ENCODE measurements around the gene MED12L.
"Not testable (repeated sequence)": the region's sequence is repeated elsewhere in the genome, so short reads cannot be mapped to it uniquely, and the experiment has no call there.

The MED12L gene, protein sequence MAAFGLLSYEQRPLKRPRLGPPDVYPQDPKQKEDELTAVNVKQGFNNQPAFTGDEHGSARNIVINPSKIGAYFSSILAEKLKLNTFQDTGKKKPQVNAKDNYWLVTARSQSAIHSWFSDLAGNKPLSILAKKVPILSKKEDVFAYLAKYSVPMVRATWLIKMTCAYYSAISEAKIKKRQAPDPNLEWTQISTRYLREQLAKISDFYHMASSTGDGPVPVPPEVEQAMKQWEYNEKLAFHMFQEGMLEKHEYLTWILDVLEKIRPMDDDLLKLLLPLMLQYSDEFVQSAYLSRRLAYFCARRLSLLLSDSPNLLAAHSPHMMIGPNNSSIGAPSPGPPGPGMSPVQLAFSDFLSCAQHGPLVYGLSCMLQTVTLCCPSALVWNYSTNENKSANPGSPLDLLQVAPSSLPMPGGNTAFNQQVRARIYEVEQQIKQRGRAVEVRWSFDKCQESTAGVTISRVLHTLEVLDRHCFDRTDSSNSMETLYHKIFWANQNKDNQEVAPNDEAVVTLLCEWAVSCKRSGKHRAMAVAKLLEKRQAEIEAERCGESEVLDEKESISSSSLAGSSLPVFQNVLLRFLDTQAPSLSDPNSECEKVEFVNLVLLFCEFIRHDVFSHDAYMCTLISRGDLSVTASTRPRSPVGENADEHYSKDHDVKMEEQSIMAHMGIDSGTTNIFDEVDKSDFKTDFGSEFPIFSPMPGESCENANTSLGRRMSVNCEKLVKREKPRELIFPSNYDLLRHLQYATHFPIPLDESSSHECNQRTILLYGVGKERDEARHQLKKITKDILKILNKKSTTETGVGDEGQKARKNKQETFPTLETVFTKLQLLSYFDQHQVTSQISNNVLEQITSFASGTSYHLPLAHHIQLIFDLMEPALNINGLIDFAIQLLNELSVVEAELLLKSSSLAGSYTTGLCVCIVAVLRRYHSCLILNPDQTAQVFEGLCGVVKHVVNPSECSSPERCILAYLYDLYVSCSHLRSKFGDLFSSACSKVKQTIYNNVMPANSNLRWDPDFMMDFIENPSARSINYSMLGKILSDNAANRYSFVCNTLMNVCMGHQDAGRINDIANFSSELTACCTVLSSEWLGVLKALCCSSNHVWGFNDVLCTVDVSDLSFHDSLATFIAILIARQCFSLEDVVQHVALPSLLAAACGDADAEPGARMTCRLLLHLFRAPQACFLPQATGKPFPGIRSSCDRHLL (N-terminal part only)

GRCh38 chr3:151085227-151085888, at the start of gene MED12L:
Gene MED12L, plus strand, starts transcription at chr3:151085664. Its CDS starts 1,263 bp downstream, at chr3:151086927.
- DNase-seq, result peak; percentile 82

DNA sequence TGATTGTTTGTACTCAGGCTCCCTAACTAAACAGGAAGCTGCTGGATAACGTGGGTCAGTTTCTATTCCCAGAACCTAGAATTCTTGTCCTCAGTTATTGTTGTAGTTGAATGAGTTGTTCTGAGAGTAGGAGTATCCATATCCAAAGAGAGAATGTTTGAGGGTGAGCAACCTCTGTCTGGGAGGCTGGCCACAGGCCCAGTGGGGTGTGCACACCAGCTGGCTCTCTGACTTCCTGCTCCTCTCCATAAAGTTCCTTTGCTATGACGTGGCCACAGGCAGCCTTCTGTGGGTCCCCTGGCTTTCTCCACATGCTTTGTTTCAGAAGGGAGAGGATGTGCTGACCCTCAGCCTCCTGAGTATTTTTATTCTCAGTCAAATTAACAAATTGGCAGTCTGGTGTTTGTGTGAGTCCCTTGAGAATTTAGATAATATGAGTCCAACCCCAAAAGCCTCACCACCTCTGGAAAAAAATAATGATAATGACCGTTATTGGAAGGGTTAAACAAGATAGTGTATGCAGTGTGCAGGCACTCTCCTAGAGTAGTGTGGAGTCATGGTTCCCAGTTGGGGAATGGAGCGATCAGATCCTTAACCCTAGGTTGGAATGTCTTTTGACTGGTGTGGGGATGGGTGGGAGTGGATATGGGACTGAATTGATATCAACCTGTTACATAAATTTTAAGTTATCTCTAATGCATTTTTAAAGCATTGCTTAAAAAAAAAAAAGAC, 47.6 kb upstream of the MED12L start:
- no peak for DNase-seq

- no peak for DNase-seq
Measured at GRCh38 chr3:151044706-151045105, 40.8 kb upstream of the MED12L start.

DNA sequence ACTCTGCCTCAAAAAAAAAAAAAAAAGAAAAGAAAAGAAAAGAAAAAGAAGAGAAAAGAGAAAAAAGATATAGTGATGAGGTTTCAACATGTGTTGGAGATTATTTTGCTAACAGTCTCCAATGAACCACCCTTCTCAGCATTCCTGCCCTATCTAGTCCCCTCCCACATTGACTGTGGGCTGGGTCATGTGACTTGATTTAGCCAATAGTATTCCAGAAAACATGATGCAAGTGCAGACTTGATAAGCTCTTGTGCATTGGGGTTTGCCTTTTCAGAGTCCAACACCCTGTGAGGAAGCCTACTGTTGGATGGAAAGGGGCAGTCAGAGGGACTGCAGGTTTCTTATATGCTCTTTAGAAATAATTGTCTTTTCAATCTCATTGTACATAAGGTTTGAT, 37.8 kb upstream of the MED12L start:
- no peak for DNase-seq

DNA sequence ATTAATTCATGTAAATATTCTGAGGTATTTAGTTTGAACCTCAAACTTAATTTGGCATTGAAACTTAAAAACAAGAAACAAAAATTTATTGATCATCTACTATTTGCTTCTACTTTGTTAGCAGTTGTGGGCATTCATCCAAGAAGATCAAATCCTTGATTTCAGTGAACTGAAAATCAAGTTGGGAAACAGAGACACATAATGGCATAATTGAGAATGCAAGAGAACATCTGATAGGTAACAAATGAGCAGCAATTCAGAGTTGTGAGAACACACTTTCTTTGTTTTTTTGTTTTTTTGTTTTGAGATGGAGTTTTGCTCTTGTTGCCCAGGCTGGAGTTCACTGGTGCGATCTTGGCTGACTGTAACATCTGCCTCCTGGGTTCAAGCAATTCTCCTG, 33.9 kb upstream of the MED12L start:
- DNase-seq, result no peak

DNA sequence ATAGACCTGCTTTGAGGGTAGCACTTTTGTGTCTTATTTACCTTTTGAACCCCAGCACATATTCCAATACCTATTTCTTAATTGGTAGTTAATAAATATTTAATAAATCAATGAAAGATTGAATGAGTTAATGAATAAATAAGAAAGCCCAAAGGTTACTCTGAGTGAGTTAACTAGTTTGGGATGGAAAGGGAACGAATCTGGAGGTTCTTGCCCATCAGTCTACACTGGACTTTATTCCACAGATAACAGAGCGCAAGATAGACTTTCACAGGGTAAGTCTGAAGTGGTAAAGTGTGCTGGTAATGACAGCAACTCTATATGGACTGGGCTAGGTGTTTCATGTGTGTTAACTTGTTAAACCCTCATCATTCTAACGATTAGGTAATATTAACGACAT, 33.1 kb upstream of the MED12L start:
- DNase-seq, result no peak

GRCh38 chr3:151052756-151053155, 32.7 kb upstream of the MED12L start:
- DNase-seq, result no peak

GRCh38 chr3:151058740-151059139, 26.7 kb upstream of the MED12L start:
- no peak for DNase-seq

DNA sequence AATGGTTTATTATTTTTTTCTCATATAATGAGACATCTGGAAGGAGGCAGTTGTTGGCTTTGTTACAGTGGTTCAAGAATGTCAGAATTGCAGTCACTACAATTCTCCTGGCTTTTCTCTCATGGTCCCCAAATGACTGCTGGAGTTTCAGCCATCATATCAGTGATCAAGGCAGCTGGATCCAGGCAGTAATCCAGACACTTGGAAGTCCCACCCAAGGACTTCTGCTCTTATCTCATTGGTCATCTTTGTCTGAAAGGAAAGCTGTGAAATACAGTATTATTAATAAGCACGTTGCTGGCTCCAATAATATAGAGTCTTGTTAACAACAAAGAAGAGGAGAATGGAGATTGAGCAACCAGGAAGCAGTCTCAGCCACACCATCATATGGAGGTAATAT, 22.9 kb upstream of the MED12L start:
- DNase-seq, result no peak

- DNase-seq, result no peak
Measured at GRCh38 chr3:151067158-151067557, 18.3 kb upstream of the MED12L start.

GRCh38 chr3:151072842-151073241, 12.6 kb upstream of the MED12L start:
- not testable (repeated sequence) for DNase-seq

DNA sequence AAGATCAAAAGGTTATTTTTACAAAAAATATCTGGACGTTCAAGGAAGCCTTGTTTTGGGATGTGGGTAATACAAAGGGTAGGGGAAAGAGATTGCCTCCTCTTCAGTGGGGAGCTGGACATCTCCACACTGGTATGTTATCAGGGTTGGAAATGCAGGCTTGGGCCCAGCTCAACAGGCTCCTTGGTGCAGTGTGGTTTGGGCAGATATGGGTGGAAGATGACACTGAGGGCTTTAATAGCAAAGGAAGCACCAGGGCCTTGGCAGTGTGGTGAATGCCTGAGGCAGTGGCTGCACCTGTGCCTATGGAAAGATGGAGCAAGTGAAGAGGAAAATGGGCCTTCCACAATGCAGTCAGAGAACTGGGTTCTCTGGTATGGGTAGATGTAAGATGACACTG, 11.2 kb upstream of the MED12L start:
- no peak for DNase-seq

DNA sequence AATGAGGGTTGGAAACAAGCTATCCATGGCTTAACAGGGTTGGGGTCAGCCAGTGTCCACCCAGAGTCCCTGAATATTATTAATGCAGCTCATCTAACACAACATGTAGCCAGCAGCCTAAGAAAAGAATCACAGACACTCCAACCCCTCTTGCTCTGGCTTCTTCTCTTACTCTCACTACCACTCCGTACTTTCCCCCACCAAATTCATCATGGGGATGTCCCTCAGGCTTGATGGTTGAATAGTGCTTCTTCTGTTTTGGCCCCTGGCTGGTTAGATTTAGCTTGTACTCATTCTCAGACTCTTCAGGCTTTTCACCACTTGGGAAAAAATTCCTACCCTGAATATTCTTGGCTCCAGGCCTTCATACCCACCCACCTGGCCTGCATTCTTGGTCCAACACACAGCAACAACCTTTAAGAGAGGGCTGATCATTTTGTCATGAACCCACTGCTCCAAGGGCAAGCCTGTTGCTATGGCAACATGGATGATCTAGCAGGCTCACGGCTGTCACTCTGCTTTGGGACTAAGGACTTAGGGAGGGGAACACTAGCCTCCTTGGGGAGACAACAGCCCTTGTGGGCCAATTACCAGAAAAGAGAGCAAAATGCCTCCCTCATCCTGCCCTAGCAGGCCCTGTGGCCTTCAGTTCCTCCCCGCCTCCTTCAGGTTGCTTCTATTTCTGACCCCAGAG, 9.4 kb upstream of the MED12L start:
- DNase-seq, result no peak

- DNase-seq, result no peak
Measured at GRCh38 chr3:151076626-151077025, 8.8 kb upstream of the MED12L start.

- not testable (repeated sequence) for DNase-seq
Measured at GRCh38 chr3:151081082-151081481, 4.4 kb upstream of the MED12L start.

GRCh38 chr3:151082880-151083838, 2.3 kb upstream of the MED12L start:
- no peak for DNase-seq

- DNase-seq, result no peak
Measured at GRCh38 chr3:151084893-151085226, 604 bp upstream of the MED12L start.

DNA sequence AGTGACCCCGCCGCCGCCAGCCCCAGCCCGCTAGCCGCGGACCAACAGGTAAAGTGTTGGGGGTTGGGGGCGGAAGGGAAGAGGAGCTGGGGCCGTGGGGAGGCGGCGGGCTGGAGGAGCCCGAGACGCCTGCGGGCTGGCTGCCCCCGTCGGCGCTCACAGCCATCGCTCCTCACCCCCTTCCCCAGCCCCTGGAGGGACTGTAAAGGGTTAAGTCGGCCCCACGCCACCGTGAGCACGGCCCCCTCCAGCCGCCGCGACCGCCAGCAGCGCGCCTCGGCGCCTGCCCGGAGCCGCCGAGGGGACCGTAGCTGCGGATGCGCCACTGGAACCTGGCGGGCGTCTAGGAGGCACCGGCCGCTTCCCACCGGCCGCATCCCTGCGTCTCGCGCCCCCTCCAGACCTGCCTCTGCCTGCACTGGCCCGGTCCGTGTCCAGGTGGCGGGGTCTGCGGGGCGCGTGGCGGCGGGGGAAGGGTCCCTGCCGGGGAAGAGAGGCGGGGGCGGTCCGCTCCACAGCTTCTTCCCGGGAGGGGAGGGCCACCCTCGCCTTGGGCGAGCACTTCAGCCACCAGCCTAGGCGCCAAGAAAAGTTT, 522 bp downstream of the MED12L start:
- DNase-seq, result peak; percentile 28

Measured in stimulated activated CD4-positive, alpha-beta T cell treated with anti-CD3 and anti-CD28 coated beads, Interleukin-15, amount 100 ng/mL, for 24 hours (primary cell).